DND-41 (cell line): ENCODE results near the gene KLC1.

ENCODE experiments used
- ATAC-seq: fragments of 200-7000 bp; cut with Tn5 transposase; 3 replicates; pipeline ENCODE4 v1.9.1; 2021; ENCODE audit warnings: low read depth; ENCODE audit not compliant: insufficient read depth
- DNase-seq: peaks from one replicate; pipeline ENCODE4 v3.0.0-alpha.2; 2020
- H2AFZ ChIP-seq: 2 replicates; pipeline ENCODE4 v1.6.0; 2012; ENCODE audit warnings: low read depth, low read length
- H3K27ac ChIP-seq: 2 replicates; pipeline ENCODE4 v1.5.1; 2012; ENCODE audit warnings: low read length, inconsistent platforms
- H3K27me3 ChIP-seq: fragments of 200-600 bp; sonication (generic); 2 replicates; pipeline ENCODE4 v1.6.0; 2012; ENCODE audit warnings: low read length, mild to moderate bottlenecking, inconsistent platforms; ENCODE audit not compliant: insufficient read depth, poor library complexity
- H3K36me3 ChIP-seq: 2 replicates; pipeline ENCODE4 v1.5.1; 2012; ENCODE audit warnings: low read length, inconsistent platforms; ENCODE audit not compliant: insufficient read depth
- H3K4me1 ChIP-seq: 2 replicates; pipeline ENCODE4 v1.5.1; 2012; ENCODE audit warnings: mild to moderate bottlenecking, low read length; ENCODE audit not compliant: insufficient read depth
- H3K4me2 ChIP-seq: 2 replicates; pipeline ENCODE4 v1.6.0; 2012; ENCODE audit warnings: mild to moderate bottlenecking, moderate library complexity, low read length, inconsistent platforms; ENCODE audit not compliant: insufficient read depth
- H3K4me3 ChIP-seq, 2 experiments: fragments of 200-600 bp in 1 of 2; shearing (Covaris generic) in 1 of 2; 2 replicates each; pipeline ENCODE4 v1.5.1; 2012 to 2016; ENCODE audit warnings: inconsistent platforms in 2 of 2, low read length in 2 of 2, mild to moderate bottlenecking in 2 of 2, low read depth in 1 of 2, moderate library complexity in 1 of 2
- H3K79me2 ChIP-seq: 2 replicates; pipeline ENCODE4 v1.6.0; 2012; ENCODE audit warnings: low read length, inconsistent platforms; ENCODE audit not compliant: insufficient read depth
- H3K9ac ChIP-seq: 2 replicates; pipeline ENCODE4 v1.6.0; 2012; ENCODE audit warnings: low read depth, mild to moderate bottlenecking, inconsistent platforms, low read length, moderate library complexity
- H3K9me3 ChIP-seq: 2 replicates; pipeline ENCODE4 v1.5.1; 2012; ENCODE audit warnings: low read length, moderate library complexity, mild to moderate bottlenecking, inconsistent platforms; ENCODE audit not compliant: insufficient read depth, severe bottlenecking
- H4K20me1 ChIP-seq: 2 replicates; pipeline ENCODE4 v1.6.0; 2012; ENCODE audit warnings: low read length; ENCODE audit not compliant: insufficient read depth
- CTCF ChIP-seq: IDR thresholded peaks from 2 replicates; pipeline ENCODE4 v1.5.1; 2012; ENCODE audit warnings: borderline replicate concordance, low read length, moderate library complexity, mild to moderate bottlenecking; ENCODE audit not compliant: poor library complexity, severe bottlenecking; ENCODE audit errors: extremely low read depth
- EZH2 ChIP-seq: IDR thresholded peaks from 3 replicates; pipeline ENCODE4 v1.6.1; 2012; ENCODE audit warnings: borderline replicate concordance, low read depth, mild to moderate bottlenecking, moderate library complexity, low read length, inconsistent platforms; ENCODE audit not compliant: severe bottlenecking

Gene KLC1

GRCh38 chr14:103734081-103734888, 105.3 kb downstream of the KLC1 start:
- Histone ChIP-seq H3K79me2 (no peaks in the 10 kb centered on the region), H3K27ac (no peak overlapping the region), H3K9ac (no peak overlapping the region), H3K27me3 (no peaks in the 10 kb centered on the region), H3K4me1 (no peaks in the 10 kb centered on the region), H3K9me3 (no peaks in the 10 kb centered on the region), H4K20me1 (no peaks in the 10 kb centered on the region), H3K4me2 (no peak overlapping the region), H3K36me3 (peaks cover 34% of the 10 kb centered on the region), H2AFZ (no peak overlapping the region), H3K4me3 (no peak overlapping the region)
- TF ChIP-seq EZH2: no peak
- no peak for TF ChIP-seq CTCF
- ATAC-seq (no peak), DNase-seq (no peak)

- Histone ChIP-seq H3K9me3 (no peaks in the 10 kb centered on the region), H4K20me1 (no peaks in the 10 kb centered on the region), H3K36me3 (peaks cover 27% of the 10 kb centered on the region), H3K4me3 (no peak overlapping the region), H3K27ac (no peak overlapping the region), H3K27me3 (no peaks in the 10 kb centered on the region), H3K9ac (no peak overlapping the region), H3K4me2 (no peak overlapping the region), H3K4me1 (no peaks in the 10 kb centered on the region), H2AFZ (no peak overlapping the region), H3K79me2 (no peaks in the 10 kb centered on the region)
- no peak for TF ChIP-seq EZH2
- no peak for TF ChIP-seq CTCF
- DNase-seq: no peak
- no peak for ATAC-seq
Observed at GRCh38 chr14:103735022-103735421, 106.0 kb downstream of the KLC1 start.

GRCh38 chr14:103735439-103735814, 106.4 kb downstream of the KLC1 start:
- H3K4me1 ChIP-seq: no peaks in the 10 kb centered on the region
- no peak overlapping the region for H3K4me3 ChIP-seq
- no peak overlapping the region for H3K9ac ChIP-seq
- H3K27me3 ChIP-seq: no peaks in the 10 kb centered on the region
- H3K36me3 ChIP-seq: peaks cover 23% of the 10 kb centered on the region
- H3K9me3 ChIP-seq: no peaks in the 10 kb centered on the region
- no peak overlapping the region for H2AFZ ChIP-seq
- H3K79me2 ChIP-seq: no peaks in the 10 kb centered on the region
- no peak overlapping the region for H3K27ac ChIP-seq
- no peak for ATAC-seq
- no peaks in the 10 kb centered on the region for H4K20me1 ChIP-seq
- H3K4me2 ChIP-seq: no peak overlapping the region
- no peak for DNase-seq
- TF ChIP-seq CTCF (no peak), EZH2 (no peak)
